Measurements from ENCODE around the gene EEF2.
A peak's percentile ranks its signal among the peaks of the same experiment; 100 is the strongest.

The EEF2 gene

GRCh38 chr19:3982701-3983541 is 2.3 kb downstream of the EEF2 start:
- Mint-ChIP-seq H3K27ac (peak overlapping the region; percentile 98), H3K9me3 (no peaks in the 10 kb centered on the region), H3K27me3 (peaks cover 1% of the 10 kb centered on the region), H3K4me1 (peaks cover 72% of the 10 kb centered on the region), H3K36me3 (ENCODE audit: low read depth) (peaks cover 67% of the 10 kb centered on the region), H3K4me3 (peak overlapping the region; percentile 98)
- DNase-seq (no peak), ATAC-seq (peak; percentile 11)

GRCh38 chr19:3981736-3982681 is 3.3 kb downstream of the EEF2 start:
- peaks cover 1% of the 10 kb centered on the region for H3K27me3 Mint-ChIP-seq
- H3K27ac Mint-ChIP-seq = peak overlapping the region; percentile 98
- H3K4me1 Mint-ChIP-seq = peaks cover 65% of the 10 kb centered on the region
- no peak for DNase-seq
- H3K9me3 Mint-ChIP-seq = no peaks in the 10 kb centered on the region
- peak overlapping the region; percentile 98 for H3K4me3 Mint-ChIP-seq
- ATAC-seq = no peak
- H3K36me3 Mint-ChIP-seq (ENCODE audit: low read depth) = peaks cover 76% of the 10 kb centered on the region

GRCh38 chr19:3981373-3981735 is 3.9 kb downstream of the EEF2 start:
- Mint-ChIP-seq H3K9me3 (no peaks in the 10 kb centered on the region), H3K4me3 (peak overlapping the region; percentile 98), H3K4me1 (peaks cover 61% of the 10 kb centered on the region), H3K36me3 (ENCODE audit: low read depth) (peaks cover 82% of the 10 kb centered on the region), H3K27me3 (peaks cover 1% of the 10 kb centered on the region), H3K27ac (peak overlapping the region; percentile 98)
- ATAC-seq (no peak), DNase-seq (no peak)

GRCh38 chr19:3980353-3981251 is 4.7 kb downstream of the EEF2 start:
- peaks cover 89% of the 10 kb centered on the region for H3K36me3 Mint-ChIP-seq (ENCODE audit: low read depth)

GRCh38 chr19:3979674-3980352 is 5.5 kb downstream of the EEF2 start:
- Mint-ChIP-seq H3K9me3 (no peaks in the 10 kb centered on the region), H3K27me3 (no peaks in the 10 kb centered on the region), H3K4me3 (peak overlapping the region; percentile 45), H3K4me1 (peaks cover 56% of the 10 kb centered on the region), H3K36me3 (ENCODE audit: low read depth) (peaks cover 90% of the 10 kb centered on the region), H3K27ac (peak overlapping the region; percentile 73)
- ATAC-seq = no peak
- DNase-seq = no peak

More at GRCh38 chr19:3980353-3981251, 4.7 kb downstream of the EEF2 start:
- peaks cover 59% of the 10 kb centered on the region for H3K4me1 Mint-ChIP-seq
- DNase-seq (no peak), ATAC-seq (no peak)
- no peaks in the 10 kb centered on the region for H3K9me3 Mint-ChIP-seq
- H3K4me3 Mint-ChIP-seq = peak overlapping the region; percentile 98
- peaks cover 1% of the 10 kb centered on the region for H3K27me3 Mint-ChIP-seq
- peak overlapping the region; percentile 98 for H3K27ac Mint-ChIP-seq

- Mint-ChIP-seq H3K36me3 (ENCODE audit: low read depth) (peaks cover 84% of the 10 kb centered on the region), H3K27ac (peak overlapping the region; percentile 73), H3K4me1 (peaks cover 51% of the 10 kb centered on the region), H3K9me3 (no peaks in the 10 kb centered on the region), H3K27me3 (no peaks in the 10 kb centered on the region), H3K4me3 (peak overlapping the region; percentile 45)
- ATAC-seq = no peak
- DNase-seq = no peak
Observed at GRCh38 chr19:3979289-3979673, 6.0 kb downstream of the EEF2 start.

- DNase-seq (no peak), ATAC-seq (no peak)
- Mint-ChIP-seq H3K27ac (peak overlapping the region; percentile 29), H3K27me3 (no peaks in the 10 kb centered on the region), H3K36me3 (ENCODE audit: low read depth) (peaks cover 73% of the 10 kb centered on the region), H3K4me1 (peaks cover 40% of the 10 kb centered on the region), H3K9me3 (no peaks in the 10 kb centered on the region), H3K4me3 (peak overlapping the region; percentile 16)
Observed at GRCh38 chr19:3978145-3978544, 7.1 kb downstream of the EEF2 start.

- Mint-ChIP-seq H3K27ac (no peak overlapping the region), H3K36me3 (ENCODE audit: low read depth) (peaks cover 67% of the 10 kb centered on the region), H3K4me3 (peak overlapping the region; percentile 16), H3K4me1 (peaks cover 33% of the 10 kb centered on the region), H3K9me3 (no peaks in the 10 kb centered on the region), H3K27me3 (no peaks in the 10 kb centered on the region)
- ATAC-seq = peak; percentile 1
- DNase-seq = no peak
Observed at GRCh38 chr19:3977242-3978143, 7.8 kb downstream of the EEF2 start.

GRCh38 chr19:3976495-3977241 is 8.6 kb downstream of the EEF2 start:
- no peak for ATAC-seq
- peaks cover 58% of the 10 kb centered on the region for H3K36me3 Mint-ChIP-seq (ENCODE audit: low read depth)
- peaks cover 26% of the 10 kb centered on the region for H3K4me1 Mint-ChIP-seq
- H3K27me3 Mint-ChIP-seq = no peaks in the 10 kb centered on the region
- H3K4me3 Mint-ChIP-seq = no peak overlapping the region
- H3K27ac Mint-ChIP-seq = peak overlapping the region; percentile 70
- no peaks in the 10 kb centered on the region for H3K9me3 Mint-ChIP-seq
- no peak for DNase-seq

- H3K4me1 Mint-ChIP-seq = peaks cover 24% of the 10 kb centered on the region
- ATAC-seq (no peak), DNase-seq (no peak)
- no peaks in the 10 kb centered on the region for H3K27me3 Mint-ChIP-seq
- H3K36me3 Mint-ChIP-seq (ENCODE audit: low read depth) = peaks cover 51% of the 10 kb centered on the region
- H3K27ac Mint-ChIP-seq = peak overlapping the region; percentile 70
- no peak overlapping the region for H3K4me3 Mint-ChIP-seq
- no peaks in the 10 kb centered on the region for H3K9me3 Mint-ChIP-seq
Observed at GRCh38 chr19:3975637-3976087, 9.6 kb downstream of the EEF2 start.

- ATAC-seq = no peak
- Mint-ChIP-seq H3K9me3 (no peaks in the 10 kb centered on the region), H3K4me3 (no peak overlapping the region), H3K4me1 (peaks cover 28% of the 10 kb centered on the region), H3K36me3 (ENCODE audit: low read depth) (peaks cover 46% of the 10 kb centered on the region), H3K27me3 (no peaks in the 10 kb centered on the region), H3K27ac (no peak overlapping the region)
- no peak for DNase-seq
Observed at GRCh38 chr19:3975144-3975543, 10.1 kb downstream of the EEF2 start.

GRCh38 chr19:3970808-3971598 is 14.3 kb downstream of the EEF2 start, which contains the start of gene DAPK3:
Gene DAPK3, minus strand, starts transcription at chr19:3971099. Its CDS starts 1,364 bp downstream, at chr19:3969735.
- Mint-ChIP-seq H3K4me1 (peaks cover 28% of the 10 kb centered on the region), H3K36me3 (ENCODE audit: low read depth) (peaks cover 25% of the 10 kb centered on the region), H3K27ac (peak within 1 kb of the TSS; percentile 81), H3K4me3 (peak within 1 kb of the TSS; percentile 89), H3K9me3 (no peaks in the 10 kb centered on the region), H3K27me3 (no peaks in the 10 kb centered on the region)
- ATAC-seq (peak; percentile 87), DNase-seq (peak; percentile 97)

Data from activated naive CD8-positive, alpha-beta T cell treated with anti-CD3 and anti-CD28 coated beads, Interleukin-2, amount 50 U/mL, for 24 hours (primary cell).